ENCODE measurements around the gene GPR160.

GPR160 gene

DNA sequence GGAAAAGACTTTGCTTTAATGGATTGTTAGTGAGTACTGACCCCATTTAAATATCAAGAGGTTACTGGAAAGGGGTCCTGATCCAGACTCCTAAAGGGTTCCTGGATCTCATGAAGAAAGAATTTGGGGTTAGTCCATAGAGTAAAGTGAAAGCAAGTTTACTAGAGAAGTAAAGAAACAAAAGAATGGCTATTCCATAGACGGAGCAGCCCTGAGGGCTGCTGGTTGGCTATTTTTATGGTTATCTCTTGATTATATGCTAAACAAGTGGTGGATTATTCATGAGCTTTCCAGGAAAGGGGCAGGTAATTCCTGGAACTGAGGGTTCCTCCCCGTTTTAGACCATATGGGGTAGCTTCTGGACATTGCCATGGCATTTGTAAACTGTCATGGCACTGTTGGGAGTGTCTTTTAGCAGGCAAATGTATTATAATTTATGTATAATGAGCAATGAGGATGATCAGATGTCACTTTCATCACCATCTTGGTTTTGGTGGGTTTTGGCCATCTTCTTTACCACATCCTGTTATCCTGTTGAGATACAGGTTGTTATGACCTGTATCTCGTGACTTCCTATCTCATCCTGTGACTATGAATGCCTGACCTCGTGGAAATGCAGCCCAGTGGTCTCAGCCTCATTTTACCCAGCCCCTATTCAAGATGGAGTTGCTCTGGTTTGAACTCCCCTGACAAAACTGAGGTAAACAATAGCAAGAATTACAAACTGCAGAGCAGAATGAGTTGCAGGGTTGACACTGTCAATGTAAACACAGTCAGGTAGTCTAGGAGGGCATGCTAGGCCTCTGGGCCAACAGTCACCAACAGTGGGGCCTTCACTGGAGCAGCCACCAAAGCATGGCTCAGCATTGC lies 10.3 kb upstream of the GPR160 start:
- DNase-seq: no peak

DNA sequence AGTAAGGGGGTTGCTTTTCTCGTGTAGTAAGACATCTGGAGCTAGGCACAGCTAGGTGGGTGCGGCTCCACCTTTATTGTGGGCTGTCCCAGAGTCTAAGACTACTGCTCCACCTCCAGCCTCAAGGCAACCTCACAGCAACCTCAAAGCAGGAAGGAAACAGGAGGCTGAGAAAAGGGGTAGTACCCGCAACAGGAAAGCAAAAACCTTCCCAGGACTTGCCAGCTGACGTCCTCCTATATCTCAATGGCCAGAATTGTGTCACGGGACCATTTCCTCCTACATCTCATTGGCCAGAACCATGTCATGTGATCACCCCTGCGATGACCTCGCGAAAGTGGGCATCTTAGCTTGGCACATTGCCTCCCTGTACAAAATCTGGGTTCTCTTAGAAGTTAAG lies 4.3 kb upstream of the GPR160 start:
- DNase-seq: peak; percentile 30

GRCh38 chr3:170038434-170039110 lies 777 bp downstream of the GPR160 start:
- DNase-seq: peak; percentile 13

- DNase-seq: no peak
These were observed 2.6 kb downstream of the GPR160 start for GRCh38 chr3:170040418-170040817.

- no peak for DNase-seq
These were observed 5.7 kb downstream of the GPR160 start for GRCh38 chr3:170043506-170043905.

DNA sequence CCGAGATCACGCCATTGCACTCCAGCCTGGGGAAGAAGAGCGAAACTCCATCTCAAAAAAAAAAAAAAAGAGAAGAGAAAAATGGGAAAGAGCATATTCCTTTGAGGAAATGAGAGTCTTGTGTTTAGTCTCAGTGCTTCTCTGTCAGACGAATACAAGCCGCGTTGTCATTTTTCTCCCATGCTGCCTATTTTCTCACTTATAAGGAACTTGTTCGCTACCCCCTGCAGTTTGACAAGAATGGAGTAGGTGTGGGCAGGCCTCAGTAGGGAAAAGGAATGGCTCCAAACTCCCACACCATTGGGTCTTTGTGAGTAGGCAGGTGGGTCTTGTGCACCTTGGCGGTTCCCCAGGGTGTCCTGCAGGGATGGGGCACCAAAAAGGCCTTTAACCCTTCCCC lies 6.5 kb downstream of the GPR160 start:
- DNase-seq: no peak

- no peak for DNase-seq
These were observed 7.0 kb downstream of the GPR160 start for GRCh38 chr3:170044795-170045244.

DNA sequence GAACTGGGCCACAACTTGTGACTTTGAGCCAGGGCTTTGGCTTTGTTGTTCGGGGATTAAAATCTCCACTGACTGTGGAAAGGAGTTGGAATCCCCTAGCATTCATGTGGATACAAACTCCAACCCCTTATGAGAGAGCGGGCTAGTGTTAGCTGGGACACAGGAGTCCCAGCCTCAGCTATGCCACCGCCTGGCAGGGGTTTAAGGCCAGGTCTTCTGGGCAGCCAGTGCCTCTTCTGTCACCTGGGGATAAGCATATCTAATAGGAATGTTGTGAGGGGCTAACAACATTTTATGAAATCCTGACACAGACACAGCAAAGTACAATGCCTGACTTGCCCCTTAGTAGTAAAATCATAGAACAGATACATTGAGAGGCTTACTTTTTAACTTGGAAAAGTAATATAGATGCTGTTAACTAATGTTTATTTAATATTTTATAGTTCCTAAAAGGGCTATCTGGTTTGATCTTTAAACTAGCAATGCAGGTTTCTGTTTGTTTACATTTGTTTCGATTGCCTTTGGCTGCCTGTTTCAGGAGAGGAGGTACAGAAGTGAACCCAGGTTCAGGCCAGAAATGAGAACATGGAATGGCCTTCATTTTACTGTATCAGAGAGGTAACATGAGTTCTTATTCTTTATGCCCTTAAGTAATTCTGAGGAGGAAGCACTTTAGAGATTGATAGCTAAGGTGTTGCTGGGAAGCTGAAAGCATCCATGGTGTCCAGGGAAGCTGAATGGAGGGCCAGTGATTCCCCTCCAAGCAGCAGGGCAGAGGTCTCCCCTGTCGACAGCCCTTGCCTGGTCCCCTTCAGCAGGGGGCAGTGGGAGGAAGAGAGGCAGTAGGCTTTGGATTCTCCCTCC lies 8.7 kb downstream of the GPR160 start:
- DNase-seq: no peak

DNA sequence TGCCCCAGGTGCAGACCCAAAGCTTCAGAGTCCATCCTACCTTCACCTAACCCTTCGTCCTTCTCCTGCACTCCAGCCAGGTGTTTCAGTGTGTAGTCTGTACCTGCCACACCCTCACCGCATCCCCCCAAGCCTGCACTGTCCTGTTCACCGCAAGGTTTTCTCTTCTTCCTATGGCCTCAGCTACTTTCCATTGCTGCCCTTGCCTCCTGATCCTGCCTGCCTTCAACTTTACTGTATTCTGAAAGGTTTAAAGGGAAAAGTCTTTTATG lies 9.3 kb downstream of the GPR160 start:
- no peak for DNase-seq

DNA sequence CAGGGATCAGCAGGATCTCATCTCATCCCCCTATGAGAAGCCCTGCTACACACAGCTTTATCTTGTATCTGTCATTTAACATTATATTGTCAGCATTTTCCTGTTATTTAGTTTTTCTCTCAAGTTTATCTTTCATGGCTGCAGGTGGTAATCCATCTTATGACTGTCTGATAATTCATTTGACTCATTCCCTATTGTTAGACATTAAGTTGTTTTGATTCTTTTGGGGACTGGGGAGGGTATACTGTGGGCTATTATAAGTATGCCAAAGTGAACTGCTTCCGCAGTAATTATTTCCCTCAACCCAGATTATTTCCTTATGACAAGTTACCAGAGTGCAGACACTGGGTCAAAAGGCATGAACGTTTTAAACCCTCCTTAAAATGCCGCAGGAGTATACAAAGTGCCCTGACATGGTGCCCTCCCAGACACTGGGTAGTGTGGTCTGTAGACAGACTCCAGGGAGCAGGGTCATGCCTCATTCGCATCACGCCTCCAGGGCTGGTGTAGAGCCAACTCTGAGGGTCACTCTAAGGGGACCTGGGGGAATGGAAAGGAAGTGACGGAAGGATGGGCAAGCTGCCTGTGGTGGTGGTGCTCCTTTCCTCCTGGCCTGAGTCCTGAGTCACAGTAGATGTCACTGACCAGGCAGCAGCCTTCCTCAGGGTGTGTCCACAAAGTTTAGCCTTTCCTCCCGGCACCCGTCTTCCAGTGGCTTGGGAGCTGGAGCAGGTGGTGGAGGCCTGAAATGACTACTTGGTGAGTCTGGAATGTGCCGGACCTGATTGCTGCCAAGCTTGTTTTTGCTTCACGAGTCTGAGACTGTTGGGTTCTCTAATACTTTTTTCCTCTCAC lies 11.6 kb downstream of the GPR160 start:
- DNase-seq: no peak

- no peak for DNase-seq
These were observed 13.0 kb downstream of the GPR160 start for GRCh38 chr3:170050753-170051152.

GRCh38 chr3:170052398-170052797 lies 14.6 kb downstream of the GPR160 start:
- no peak for DNase-seq

DNA sequence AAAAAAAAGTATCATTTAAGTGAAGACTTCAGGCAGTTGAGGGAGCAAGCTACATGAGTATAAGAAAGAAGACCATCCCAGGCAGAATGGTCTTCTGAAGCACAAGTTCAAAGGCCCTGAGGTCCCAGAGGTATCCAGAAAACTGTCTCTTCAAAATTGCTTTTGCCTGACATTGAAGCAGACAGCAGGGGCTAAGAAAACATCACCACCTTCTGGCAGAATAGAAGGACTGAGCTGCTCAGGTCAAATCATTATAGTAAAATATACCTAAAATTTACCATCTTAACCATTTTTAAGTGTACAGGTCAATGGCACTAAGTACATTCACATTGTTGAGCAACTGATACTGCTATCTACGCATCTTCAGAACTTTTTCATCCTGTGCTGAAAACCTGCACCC lies 16.4 kb downstream of the GPR160 start:
- DNase-seq: no peak

GRCh38 chr3:170055209-170055608 lies 17.4 kb downstream of the GPR160 start:
- peak; percentile 13 for DNase-seq

DNA sequence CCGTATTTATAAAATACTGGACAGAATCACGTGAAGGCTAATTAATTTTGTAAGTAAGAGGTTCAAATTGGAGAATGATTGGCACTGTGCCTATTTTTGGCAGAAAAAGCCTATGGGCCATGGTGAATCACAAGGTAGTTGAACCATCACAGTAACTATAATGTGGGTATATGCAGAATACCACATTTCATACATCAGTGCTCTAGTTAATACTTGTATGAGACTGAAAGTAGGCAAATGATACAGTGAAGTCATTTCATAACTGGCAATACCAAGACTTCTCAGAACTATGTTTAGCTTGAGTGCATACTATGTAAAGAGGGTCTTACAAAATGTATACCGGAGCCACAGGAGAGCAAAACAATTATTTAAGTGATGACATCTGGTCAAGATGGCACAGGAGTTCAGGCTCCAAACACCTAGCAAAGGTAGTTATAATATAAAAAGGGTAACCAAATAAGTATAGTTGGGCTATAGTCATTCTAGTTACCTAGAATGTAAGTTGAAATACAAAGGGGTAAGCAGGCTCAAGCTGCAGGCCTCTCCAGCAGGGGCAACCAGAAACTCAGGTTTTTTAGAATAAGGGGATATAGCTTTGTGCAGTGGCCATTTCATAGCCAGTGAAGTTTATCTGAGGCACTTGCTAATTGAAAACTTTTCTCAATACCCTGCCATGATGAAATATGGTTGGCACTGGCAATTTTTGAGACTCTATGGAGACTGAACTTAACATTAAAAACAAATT lies 19.1 kb downstream of the GPR160 start:
- DNase-seq: no peak

GRCh38 chr3:170057550-170057949 lies 19.8 kb downstream of the GPR160 start:
- no peak for DNase-seq

GRCh38 chr3:170058127-170058526 lies 20.3 kb downstream of the GPR160 start:
- DNase-seq: no peak

DNA sequence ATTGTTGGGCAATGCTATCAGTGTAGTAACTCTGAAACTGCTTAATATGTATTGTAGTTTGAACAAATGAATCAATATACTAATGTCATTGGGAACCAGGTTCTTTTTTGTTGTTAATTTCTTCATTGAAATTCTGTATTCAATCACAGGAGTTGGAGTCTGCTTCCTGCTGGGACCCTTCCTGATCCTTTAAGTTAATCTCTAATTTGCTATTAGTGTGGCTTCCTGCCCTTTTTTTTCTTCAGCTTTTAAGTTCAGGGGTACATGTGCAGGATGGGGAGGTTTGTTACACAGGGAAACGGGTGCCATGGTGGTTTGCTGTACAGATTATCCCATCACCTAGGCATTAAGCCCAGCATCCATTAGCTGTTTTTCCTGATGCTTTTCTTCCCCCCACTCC lies 21.7 kb downstream of the GPR160 start:
- DNase-seq: no peak

DNA sequence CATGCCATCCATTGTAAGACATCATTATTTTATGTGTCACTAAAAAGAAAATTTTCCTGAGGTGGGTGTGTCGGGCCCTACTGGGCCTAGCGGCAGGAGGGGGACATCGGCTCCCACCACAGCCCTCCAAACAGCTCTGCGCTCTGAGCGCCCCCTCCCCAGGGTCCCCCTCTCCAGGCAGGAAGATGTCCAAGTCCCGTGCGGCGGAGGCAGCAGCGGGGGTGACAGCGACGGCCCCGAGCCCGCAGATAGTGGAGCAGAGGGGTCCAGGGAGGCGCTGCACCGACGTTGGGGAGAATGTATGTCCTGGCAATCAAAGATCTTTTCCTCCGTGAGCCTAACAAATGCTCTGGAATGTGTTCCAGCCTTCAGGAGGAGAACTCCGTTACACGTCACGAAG lies 24.3 kb downstream of the GPR160 start:
- no peak for DNase-seq

DNA sequence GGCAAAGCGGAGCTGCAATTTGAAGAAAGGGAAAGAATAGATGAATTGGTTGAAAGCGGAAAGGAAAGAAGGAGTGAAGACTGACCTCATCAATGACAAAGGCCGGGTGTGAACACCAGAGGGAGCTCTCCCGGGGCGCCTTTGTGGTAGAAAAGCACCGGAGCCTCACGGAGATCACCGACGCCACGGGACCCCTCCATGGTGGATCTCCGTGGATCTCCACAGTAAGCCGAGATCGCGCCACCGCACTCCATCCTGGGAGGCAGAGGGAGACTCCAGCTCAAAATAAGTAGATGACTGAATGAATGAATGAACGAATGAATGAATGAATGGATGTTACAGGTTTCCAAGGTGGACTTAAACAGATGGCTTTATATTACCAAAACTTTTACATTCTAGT lies 25.0 kb downstream of the GPR160 start:
- no peak for DNase-seq

DNA sequence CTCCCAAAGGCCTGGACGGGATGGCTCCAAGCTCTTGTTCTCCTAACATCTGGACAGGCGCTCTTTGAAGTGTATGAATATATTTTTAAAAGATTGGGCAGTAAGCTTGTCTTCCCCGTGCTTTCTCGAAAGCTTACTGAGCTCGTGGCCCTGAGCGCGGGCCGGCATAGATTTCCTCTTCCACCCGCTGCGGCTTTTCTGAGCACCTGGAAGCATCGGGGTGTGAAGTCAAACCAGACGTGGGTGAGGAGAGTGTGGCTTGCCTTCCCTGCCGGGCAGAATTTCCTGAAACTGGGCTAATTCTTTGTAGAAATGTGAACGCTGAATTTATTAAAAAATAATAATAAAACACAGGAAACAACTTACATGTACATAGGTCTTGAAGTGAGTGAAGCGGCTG lies 25.9 kb downstream of the GPR160 start:
- no peak for DNase-seq

DNA sequence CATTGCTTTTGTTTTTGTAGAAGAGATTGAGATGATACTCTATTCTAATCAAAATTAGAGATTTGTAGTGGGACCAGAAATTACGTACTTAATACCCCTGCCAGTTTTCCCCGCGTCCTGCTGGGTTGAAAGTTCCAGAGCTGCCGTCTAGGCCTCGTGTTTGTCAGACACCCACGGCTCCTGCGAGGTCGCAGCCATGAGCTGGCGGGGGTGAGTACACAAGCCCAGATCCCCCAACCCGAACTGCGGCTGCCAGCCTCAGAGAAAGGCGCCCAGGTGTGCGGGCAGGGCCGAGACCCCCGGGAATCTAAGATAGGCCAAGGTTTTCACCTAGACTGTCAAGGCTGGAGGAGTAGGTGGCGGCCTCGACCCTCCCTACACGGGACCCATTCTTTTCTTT lies 26.3 kb downstream of the GPR160 start:
- DNase-seq: no peak

Measured in stimulated activated CD4-positive, alpha-beta T cell treated with anti-CD3 and anti-CD28 coated beads, Interleukin-4, amount 100 ng/mL, for 24 hours (primary cell).